H1 (cell line): ENCODE data around the gene KIF13A.

Experiments used
- NANOG ChIP-seq: IDR thresholded peaks from 2 replicates; pipeline ENCODE4 v1.6.1; 2011; ENCODE audit warnings: low read length, low read depth, mild to moderate bottlenecking, inconsistent platforms; ENCODE audit not compliant: insufficient read depth, poor library complexity, severe bottlenecking
- TAF7 ChIP-seq: optimal IDR thresholded peaks from 2 replicates; pipeline ENCODE3; 2011; ENCODE audit warnings: low read depth, mild to moderate bottlenecking, inconsistent platforms, low read length, moderate library complexity, borderline replicate concordance

DNA sequence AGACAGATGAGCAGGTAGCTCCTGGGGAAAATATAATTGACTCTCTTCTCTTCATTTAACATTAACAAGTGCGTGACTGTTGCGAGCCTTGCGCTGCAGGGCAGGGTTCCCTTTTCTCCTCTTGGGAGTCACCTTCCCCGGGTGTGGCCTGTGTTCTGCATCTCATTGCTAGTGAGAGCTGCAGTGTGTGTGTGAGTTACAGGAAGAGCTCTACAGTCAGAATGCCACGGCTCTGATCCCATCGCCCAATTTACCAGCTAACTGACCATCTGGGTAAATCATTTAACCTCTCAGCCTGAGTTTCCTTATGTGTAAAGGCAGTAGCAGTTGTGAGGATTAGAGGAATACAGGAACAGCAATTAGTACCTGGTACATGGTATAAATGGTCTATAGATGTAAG, 173.9 kb downstream of the KIF13A start:
- TF ChIP-seq NANOG (no peak), TAF7 (no peak)
